Fibroblast of the aortic adventitia (primary cell): ENCODE measurements around the gene FGF12. TPM values are rescaled to one million over a fixed set of nuclear protein-coding genes. Genes with fewer than 3 reads are reported as not detected.

Source experiments
- DNase-seq: peaks from one replicate; pipeline ENCODE4 v3.0.0-alpha.2; 2010; ENCODE audit warnings: low read depth
- H3K4me3 ChIP-seq: 2 replicates; pipeline ENCODE4 v1.5.1; 2011; ENCODE audit warnings: low read depth, mild to moderate bottlenecking, control low read depth, low read length, moderate library complexity
- total RNA-seq: library from RNA; depleted of rRNA; stranded (reverse); fragments of >200 nt; gene quantifications from 2 replicates; pipeline ENCODE4 v1.2.3, GENCODE V29; 2012; ENCODE audit warnings: low replicate concordance
- TF ChIP-seq, protein P1 (sequence below): IDR thresholded peaks from 2 replicates; pipeline ENCODE4 v1.5.1; 2011; ENCODE audit warnings: mild to moderate bottlenecking, low read length, control low read depth, inconsistent platforms; ENCODE audit not compliant: insufficient read depth

The FGF12 gene
- total RNA-seq, 1 donor: 0.36 TPM

DNA sequence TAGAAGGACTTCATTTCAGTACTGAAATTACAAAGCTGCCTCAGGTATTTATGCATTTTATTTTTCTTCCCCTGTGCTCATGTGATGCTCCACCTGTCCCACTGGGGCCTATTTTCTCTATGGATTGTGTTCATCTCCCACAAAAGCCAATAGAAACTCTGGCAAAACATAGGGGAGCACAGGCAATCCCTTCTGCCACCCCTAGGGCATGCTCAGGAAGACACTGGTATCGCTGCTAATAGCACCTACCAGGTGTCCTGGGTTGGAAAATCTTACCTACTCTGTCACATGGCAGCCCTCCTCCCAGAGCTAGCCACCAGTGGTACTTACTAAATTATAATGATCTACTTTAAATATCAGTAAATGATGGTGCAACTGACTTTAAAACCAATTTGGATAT lies 427.4 kb downstream of the FGF12 start:
- H3K4me3 ChIP-seq: no peak overlapping the region

DNA sequence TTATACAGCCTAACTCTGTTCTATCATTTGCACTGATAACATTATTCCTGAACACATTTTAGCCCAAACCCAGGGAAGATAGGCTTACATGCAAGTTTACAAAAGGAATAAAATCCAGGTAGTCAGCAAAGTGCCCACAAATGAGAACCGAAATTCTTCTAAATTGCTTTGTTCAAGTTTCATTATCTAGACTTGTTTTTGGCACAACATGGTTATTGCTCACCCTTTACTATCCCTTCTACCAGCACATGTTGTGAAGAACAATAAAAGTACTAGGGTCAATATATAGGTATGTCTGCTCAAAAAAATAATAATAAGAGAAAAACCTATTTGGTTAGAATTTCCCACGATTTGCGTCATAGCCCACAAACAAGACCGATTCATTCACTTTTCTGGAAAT lies 430.5 kb downstream of the FGF12 start:
- TF ChIP-seq, protein P1, sequence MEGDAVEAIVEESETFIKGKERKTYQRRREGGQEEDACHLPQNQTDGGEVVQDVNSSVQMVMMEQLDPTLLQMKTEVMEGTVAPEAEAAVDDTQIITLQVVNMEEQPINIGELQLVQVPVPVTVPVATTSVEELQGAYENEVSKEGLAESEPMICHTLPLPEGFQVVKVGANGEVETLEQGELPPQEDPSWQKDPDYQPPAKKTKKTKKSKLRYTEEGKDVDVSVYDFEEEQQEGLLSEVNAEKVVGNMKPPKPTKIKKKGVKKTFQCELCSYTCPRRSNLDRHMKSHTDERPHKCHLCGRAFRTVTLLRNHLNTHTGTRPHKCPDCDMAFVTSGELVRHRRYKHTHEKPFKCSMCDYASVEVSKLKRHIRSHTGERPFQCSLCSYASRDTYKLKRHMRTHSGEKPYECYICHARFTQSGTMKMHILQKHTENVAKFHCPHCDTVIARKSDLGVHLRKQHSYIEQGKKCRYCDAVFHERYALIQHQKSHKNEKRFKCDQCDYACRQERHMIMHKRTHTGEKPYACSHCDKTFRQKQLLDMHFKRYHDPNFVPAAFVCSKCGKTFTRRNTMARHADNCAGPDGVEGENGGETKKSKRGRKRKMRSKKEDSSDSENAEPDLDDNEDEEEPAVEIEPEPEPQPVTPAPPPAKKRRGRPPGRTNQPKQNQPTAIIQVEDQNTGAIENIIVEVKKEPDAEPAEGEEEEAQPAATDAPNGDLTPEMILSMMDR: no peak
- H3K4me3 ChIP-seq: no peak overlapping the region
- DNase-seq: no peak

More for the DNA sequence above, 427.4 kb downstream of the FGF12 start:
- no peak for DNase-seq
- TF ChIP-seq, protein P1: no peak

DNA sequence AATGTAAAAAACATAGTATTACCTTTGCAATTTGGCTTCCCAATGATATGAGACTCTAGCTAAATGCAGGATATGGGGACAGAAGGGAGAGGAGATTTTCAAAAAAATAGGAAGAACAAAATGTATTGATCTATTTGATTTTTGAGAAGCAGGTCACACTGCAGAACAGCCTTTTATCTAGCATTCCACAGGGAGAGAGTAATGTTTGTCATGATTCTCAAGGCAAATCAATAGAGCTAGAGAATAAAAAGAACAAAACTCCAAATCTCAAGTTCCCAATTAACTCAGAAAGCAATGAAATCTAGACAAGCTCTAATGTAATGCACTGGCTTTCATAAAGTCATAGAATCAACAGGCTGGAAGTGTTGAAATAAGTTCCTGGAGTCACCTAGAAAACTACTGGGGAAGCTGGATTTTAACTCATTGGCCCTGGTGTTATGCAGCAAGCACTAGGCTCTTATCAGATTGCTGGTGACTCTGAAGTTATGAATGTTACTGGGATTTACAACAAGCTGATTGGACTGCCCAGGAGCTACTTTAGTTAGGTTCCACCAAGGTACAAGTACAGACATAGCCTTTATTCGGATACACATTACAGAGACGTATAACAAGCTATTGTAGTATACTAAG lies 442.8 kb downstream of the FGF12 start:
- TF ChIP-seq, protein P1: no peak
- DNase-seq: no peak
- no peak overlapping the region for H3K4me3 ChIP-seq

DNA sequence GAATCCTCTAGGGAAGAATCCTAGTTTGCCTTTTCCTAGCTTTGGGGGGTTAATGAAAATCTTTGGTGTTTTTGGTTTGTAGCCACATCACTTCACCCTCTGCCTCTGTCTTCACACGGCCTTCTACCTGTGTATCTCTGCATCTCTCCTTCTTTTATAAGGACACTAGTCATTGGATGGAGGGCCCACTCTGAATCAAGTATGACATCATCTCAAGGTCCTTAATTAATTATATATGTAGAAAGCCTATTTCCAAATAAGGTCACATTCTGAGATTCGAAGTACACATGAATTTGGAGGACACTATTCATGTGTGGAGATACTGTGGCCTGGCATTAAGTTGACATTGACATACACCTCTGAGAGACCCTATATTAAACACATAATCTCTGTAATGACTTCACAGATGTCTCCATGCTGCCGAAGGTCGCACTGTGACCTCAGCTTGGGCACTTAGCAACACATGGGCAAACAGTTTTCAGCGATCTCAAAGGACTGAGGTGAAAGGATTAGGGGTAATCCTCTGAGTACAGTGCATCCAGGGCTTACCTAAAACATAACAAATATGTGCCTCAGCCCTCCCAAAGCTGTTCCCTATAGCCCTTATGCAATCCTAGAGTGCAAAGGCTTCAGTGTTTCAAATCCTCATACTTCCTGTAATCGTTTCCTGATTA lies 446.0 kb downstream of the FGF12 start:
- no peak overlapping the region for H3K4me3 ChIP-seq
- TF ChIP-seq, protein P1: no peak
- DNase-seq: no peak

DNA sequence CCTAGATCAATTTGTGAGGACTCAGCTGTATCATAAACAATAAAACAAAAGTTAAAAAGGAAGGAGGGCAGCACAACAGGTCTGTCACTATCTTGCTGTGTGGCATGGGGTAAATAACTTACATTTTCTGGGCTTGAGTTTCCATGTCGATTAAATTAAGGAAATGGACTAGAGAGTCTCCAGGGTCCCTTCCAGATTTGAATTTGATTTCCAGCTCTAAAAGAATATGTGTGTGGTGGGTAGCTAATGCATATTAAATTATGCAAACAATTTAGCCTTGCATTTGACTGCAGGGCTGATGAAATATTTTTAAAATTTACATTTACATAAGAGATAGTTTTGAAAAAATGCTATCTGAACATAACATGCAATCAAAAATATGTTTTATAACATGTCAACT lies 447.7 kb downstream of the FGF12 start:
- H3K4me3 ChIP-seq: no peak overlapping the region
- DNase-seq: no peak
- TF ChIP-seq, protein P1: no peak

DNA sequence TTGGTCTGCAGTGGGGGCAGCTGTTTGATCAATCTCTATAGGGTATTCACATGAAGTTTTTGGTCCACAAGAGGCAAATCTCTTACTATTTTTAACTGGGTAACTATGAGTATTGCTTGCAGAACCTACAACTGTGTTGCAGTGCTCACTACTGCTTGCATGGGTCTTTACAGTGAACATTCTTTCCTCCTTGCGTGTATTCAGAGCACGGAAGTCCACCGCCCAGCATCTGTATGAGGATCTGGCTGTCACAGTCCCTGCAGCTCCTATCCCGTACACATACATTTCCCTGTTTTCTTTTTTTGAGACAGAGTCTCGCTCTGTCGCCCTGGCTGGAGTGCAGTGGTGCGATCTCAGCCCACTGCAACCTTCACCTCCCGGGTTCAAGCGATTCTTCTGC lies 449.9 kb downstream of the FGF12 start:
- TF ChIP-seq, protein P1: no peak
- H3K4me3 ChIP-seq: no peak overlapping the region
- no peak for DNase-seq
